ENCODE measurements around the gene KRT86.

Gene KRT86

GRCh38 chr12:52331833-52332232 is 57.4 kb downstream of the KRT86 start:
- Histone ChIP-seq H3K9me3 (replicated peaks; ENCODE audit: insufficient read depth, low read length) (no peaks in the 10 kb centered on the region), H3K27ac (ENCODE audit: low read length) (no peak overlapping the region), H3K9ac (ENCODE audit: low read length) (no peak overlapping the region), H3K27me3 (replicated peaks; ENCODE audit: insufficient read depth, low read length) (0 out of 2 replicates have a peak, but pooled peaks cover 3% of the 10 kb centered on the region), H3K4me1 (ENCODE audit: low read length) (peaks cover 6% of the 10 kb centered on the region), H3K4me2 (ENCODE audit: low read depth, low read length) (no peak overlapping the region), H3K36me3 (replicated peaks; ENCODE audit: insufficient read depth, low read length) (no peaks in the 10 kb centered on the region), H3K9me2 (replicated peaks; ENCODE audit: insufficient read depth, low read length) (no peaks in the 10 kb centered on the region), H3K4me3 (ENCODE audit: low read length) (no peak overlapping the region), H3F3A (ENCODE audit: insufficient read depth, low read length) (no peaks in the 10 kb centered on the region), H2AFZ (ENCODE audit: low read length) (no peak overlapping the region), H3K79me2 (ENCODE audit: low read length) (no peaks in the 10 kb centered on the region), H4K20me1 (ENCODE audit: insufficient read depth, low read length) (no peaks in the 10 kb centered on the region)
- TF ChIP-seq CTCF (IDR thresholded peaks at IDR 0.05; ENCODE audit: low read length): no peak
- no peak for TF ChIP-seq EZH2phosphoT487 (IDR thresholded peaks at IDR 0.05; ENCODE audit: low read length)
- TF ChIP-seq EZH2 (optimal IDR thresholded peaks at IDR 0.05; ENCODE audit: low read depth, low read length): no peak
- no peak for DNase-seq

GRCh38 chr12:52332381-52332780 is 57.9 kb downstream of the KRT86 start:
- no peak overlapping the region for H3K4me3 ChIP-seq (ENCODE audit: low read length)
- no peaks in the 10 kb centered on the region for H3K9me3 ChIP-seq (replicated peaks; ENCODE audit: insufficient read depth, low read length)
- no peaks in the 10 kb centered on the region for H3F3A ChIP-seq (ENCODE audit: insufficient read depth, low read length)
- no peaks in the 10 kb centered on the region for H3K79me2 ChIP-seq (ENCODE audit: low read length)
- H3K4me2 ChIP-seq (ENCODE audit: low read depth, low read length): no peak overlapping the region
- no peak overlapping the region for H3K27ac ChIP-seq (ENCODE audit: low read length)
- 0 out of 2 replicates have a peak, but pooled peaks cover 3% of the 10 kb centered on the region for H3K27me3 ChIP-seq (replicated peaks; ENCODE audit: insufficient read depth, low read length)
- H3K9me2 ChIP-seq (replicated peaks; ENCODE audit: insufficient read depth, low read length): no peaks in the 10 kb centered on the region
- H3K9ac ChIP-seq (ENCODE audit: low read length): no peak overlapping the region
- TF ChIP-seq CTCF (IDR thresholded peaks at IDR 0.05; ENCODE audit: low read length) (no peak), EZH2phosphoT487 (IDR thresholded peaks at IDR 0.05; ENCODE audit: low read length) (no peak), EZH2 (optimal IDR thresholded peaks at IDR 0.05; ENCODE audit: low read depth, low read length) (no peak)
- no peak overlapping the region for H2AFZ ChIP-seq (ENCODE audit: low read length)
- DNase-seq: no peak
- no peaks in the 10 kb centered on the region for H3K36me3 ChIP-seq (replicated peaks; ENCODE audit: insufficient read depth, low read length)
- peaks cover 6% of the 10 kb centered on the region for H3K4me1 ChIP-seq (ENCODE audit: low read length)
- H4K20me1 ChIP-seq (ENCODE audit: insufficient read depth, low read length): no peaks in the 10 kb centered on the region

GRCh38 chr12:52333321-52333720 is 58.9 kb downstream of the KRT86 start:
- H3F3A ChIP-seq (ENCODE audit: insufficient read depth, low read length): no peaks in the 10 kb centered on the region
- no peak overlapping the region for H3K27ac ChIP-seq (ENCODE audit: low read length)
- H3K79me2 ChIP-seq (ENCODE audit: low read length): no peaks in the 10 kb centered on the region
- H3K27me3 ChIP-seq (replicated peaks; ENCODE audit: insufficient read depth, low read length): 0 out of 2 replicates have a peak, but pooled peaks cover 3% of the 10 kb centered on the region
- no peak overlapping the region for H3K4me3 ChIP-seq (ENCODE audit: low read length)
- TF ChIP-seq EZH2 (optimal IDR thresholded peaks at IDR 0.05; ENCODE audit: low read depth, low read length): no peak
- TF ChIP-seq CTCF (IDR thresholded peaks at IDR 0.05; ENCODE audit: low read length): no peak
- no peak for TF ChIP-seq EZH2phosphoT487 (IDR thresholded peaks at IDR 0.05; ENCODE audit: low read length)
- H3K9me2 ChIP-seq (replicated peaks; ENCODE audit: insufficient read depth, low read length): no peaks in the 10 kb centered on the region
- no peaks in the 10 kb centered on the region for H3K36me3 ChIP-seq (replicated peaks; ENCODE audit: insufficient read depth, low read length)
- H4K20me1 ChIP-seq (ENCODE audit: insufficient read depth, low read length): no peaks in the 10 kb centered on the region
- no peak overlapping the region for H2AFZ ChIP-seq (ENCODE audit: low read length)
- no peak overlapping the region for H3K4me2 ChIP-seq (ENCODE audit: low read depth, low read length)
- DNase-seq: no peak
- no peaks in the 10 kb centered on the region for H3K4me1 ChIP-seq (ENCODE audit: low read length)
- H3K9me3 ChIP-seq (replicated peaks; ENCODE audit: insufficient read depth, low read length): no peaks in the 10 kb centered on the region
- no peak overlapping the region for H3K9ac ChIP-seq (ENCODE audit: low read length)

Measured in MM.1S (cell line).